Stomach (tissue), 9 donors: ENCODE results near the gene CENPX. TPM values are rescaled to one million over a fixed set of nuclear protein-coding genes. Genes with fewer than 3 reads are reported as not detected.

Experiments used
- DNase-seq, 2 donors: peaks; one replicate each; pipeline versions ENCODE4 v3.0.0 to v3.0.0-alpha.2; 2013 to 2019
- H3K27ac ChIP-seq, 5 donors: fragments of 200-600 bp in 4 of 5; sonication (generic) in 4 of 5; one replicate each; pipeline ENCODE4 v1.5.1; 2013 to 2019; ENCODE audit warnings: mild to moderate bottlenecking in 1 of 5, moderate library complexity in 1 of 5
- H3K27me3 ChIP-seq, 3 donors: fragments of 200-600 bp; sonication (generic); one replicate each; pipeline ENCODE4 v1.5.1; 2017 to 2019; ENCODE audit warnings: mixed run types in 1 of 3
- H3K36me3 ChIP-seq, 4 donors: fragments of 200-600 bp; sonication (generic); 1 replicate in 3 of 4; 2 replicates in 1 of 4; pipeline ENCODE4 v1.5.1; 2016 to 2019
- H3K4me1 ChIP-seq, 4 donors: fragments of 200-600 bp; sonication (generic); one replicate each; pipeline ENCODE4 v1.5.1; 2016 to 2019
- H3K4me3 ChIP-seq, 4 donors: fragments of 200-600 bp; sonication (generic) in 3 of 4; one replicate each; pipeline ENCODE4 v1.5.1; 2016 to 2019; ENCODE audit warnings: mild to moderate bottlenecking in 1 of 4
- H3K9me3 ChIP-seq, 4 donors: fragments of 200-600 bp; sonication (generic); one replicate each; pipeline ENCODE4 v1.5.1; 2016 to 2019
- EP300 ChIP-seq: sonication (generic); formaldehyde crosslinking; IDR thresholded peaks from one replicate; pipeline ENCODE4 v1.6.1; 2017; ENCODE audit warnings: antibody characterized with exemption
- POLR2A ChIP-seq, 4 donors: fragments of 450-650 bp; IDR thresholded peaks; one replicate each; pipeline ENCODE4 v1.6.1; 2016; ENCODE audit warnings: antibody characterized with exemption in 4 of 4, control low read depth in 2 of 4, mild to moderate bottlenecking in 1 of 4, moderate library complexity in 1 of 4
- POLR2AphosphoS5 ChIP-seq, 3 donors: sonication (generic); formaldehyde crosslinking; IDR thresholded peaks; one replicate each; pipeline ENCODE4 v1.6.1; 2016; ENCODE audit warnings: antibody characterized with exemption in 3 of 3
- WGBS, 5 donors: extraction: QIAGEN DNeasy Blood & Tissue Kit in 3 of 5; methylation state at CpG; one replicate each; pipeline versions ENCODE4 v1.1.5 to v1.1.7; 2013 to 2018; 5-methylcytosine and 5-hydroxymethylcytosine counted together
- intact Hi-C: fragments of 100-400 bp; cut with DNase I; formaldehyde crosslinking; loops from one replicate; pipeline ENCODE4 v1.15.1; 2023; ENCODE audit warnings: low total_unique reads
- polyA plus RNA-seq, 3 donors: library from polyadenylated mRNA; stranded (reverse); fragments of 200-250 nt; gene quantifications; one replicate each; pipeline ENCODE4 v1.2.3, GENCODE V29; 2013
- total RNA-seq, 5 donors: library from RNA; depleted of rRNA; stranded (reverse); fragments of >200 nt; gene quantifications; one replicate each; pipeline versions ENCODE4 v1.1.0 to v1.2.3, GENCODE V29; 2014 to 2016
- TF ChIP-seq, protein P1 (sequence below), 7 experiments: fragments of 450-650 bp in 4 of 7; fragments of 200-600 bp in 3 of 7; sonication (generic) in 3 of 7; IDR thresholded peaks; one replicate each; pipeline ENCODE4 v1.5.1; 2016 to 2019; ENCODE audit warnings: antibody characterized with exemption in 7 of 7, control low read depth in 2 of 7, mild to moderate bottlenecking in 1 of 7
- donor health status: healthy with polysubstance abuse.
- donor health status: Bipolar disorder and iron deficiency.
- donor health status: healthy.

The CENPX gene
- total and polyA plus RNA-seq, 8 donors: 22.0 to 231 (median 151) TPM

DNA sequence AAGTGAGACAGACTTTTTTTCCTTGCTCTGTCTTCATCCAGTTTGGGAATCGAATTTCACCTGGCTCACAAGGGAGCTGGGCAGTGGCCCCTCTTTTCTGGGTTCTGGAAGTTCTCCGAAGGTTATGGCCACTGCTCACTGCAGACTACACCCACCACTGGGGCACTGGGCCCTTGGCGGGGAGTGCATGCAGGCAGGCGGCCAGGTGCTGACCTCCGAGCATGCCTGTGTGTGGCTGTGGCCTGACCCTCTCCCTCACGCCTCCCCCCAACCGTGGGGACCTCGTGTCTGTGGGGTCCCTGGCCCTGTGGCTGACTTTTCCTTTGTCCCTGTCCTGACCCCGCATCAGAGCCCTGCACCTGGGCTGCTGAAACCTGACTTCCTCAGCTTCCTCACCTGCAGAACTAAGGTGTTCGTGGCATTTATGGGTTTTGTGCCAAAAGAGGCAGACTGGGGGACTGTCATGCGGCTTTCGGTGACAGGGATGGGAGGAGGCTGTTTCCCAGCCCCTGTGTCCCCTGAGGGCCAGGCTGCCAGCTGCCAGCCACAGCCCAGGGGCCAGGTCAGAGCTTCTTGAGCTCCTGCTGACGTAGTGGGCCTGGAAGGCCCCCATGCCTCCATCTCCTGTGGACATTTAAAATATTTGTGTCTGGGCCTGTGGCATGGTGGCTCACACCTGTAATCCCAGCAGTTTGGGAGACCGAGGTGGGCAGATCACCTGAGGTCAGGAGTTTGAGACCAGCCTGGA is 23.8 kb downstream of the CENPX start:
- Histone ChIP-seq H3K4me1 (peaks cover 7 to 39% (median 37%) of the 10 kb centered on the region in 4 donors), H3K36me3 (peaks cover 0 to 42% (median 19%) of the 10 kb centered on the region in 4 donors), H3K27me3 (no peaks in the 10 kb centered on the region), H3K4me3 (no peak overlapping the region), H3K27ac (peak overlapping the region in 1 of 5 donors; percentile 14), H3K9me3 (no peaks in the 10 kb centered on the region)
- no peak for DNase-seq
- intact Hi-C loops: no loop called here
- WGBS, 5 donors: 82 to 88% (median 85%) methylated on average over 13 to 14 of the region's 14 CpGs
- TF ChIP-seq POLR2A (IDR thresholded peaks at IDR 0.05): no peak
- TF ChIP-seq POLR2AphosphoS5 (IDR thresholded peaks at IDR 0.05): no peak
- TF ChIP-seq, protein P1, sequence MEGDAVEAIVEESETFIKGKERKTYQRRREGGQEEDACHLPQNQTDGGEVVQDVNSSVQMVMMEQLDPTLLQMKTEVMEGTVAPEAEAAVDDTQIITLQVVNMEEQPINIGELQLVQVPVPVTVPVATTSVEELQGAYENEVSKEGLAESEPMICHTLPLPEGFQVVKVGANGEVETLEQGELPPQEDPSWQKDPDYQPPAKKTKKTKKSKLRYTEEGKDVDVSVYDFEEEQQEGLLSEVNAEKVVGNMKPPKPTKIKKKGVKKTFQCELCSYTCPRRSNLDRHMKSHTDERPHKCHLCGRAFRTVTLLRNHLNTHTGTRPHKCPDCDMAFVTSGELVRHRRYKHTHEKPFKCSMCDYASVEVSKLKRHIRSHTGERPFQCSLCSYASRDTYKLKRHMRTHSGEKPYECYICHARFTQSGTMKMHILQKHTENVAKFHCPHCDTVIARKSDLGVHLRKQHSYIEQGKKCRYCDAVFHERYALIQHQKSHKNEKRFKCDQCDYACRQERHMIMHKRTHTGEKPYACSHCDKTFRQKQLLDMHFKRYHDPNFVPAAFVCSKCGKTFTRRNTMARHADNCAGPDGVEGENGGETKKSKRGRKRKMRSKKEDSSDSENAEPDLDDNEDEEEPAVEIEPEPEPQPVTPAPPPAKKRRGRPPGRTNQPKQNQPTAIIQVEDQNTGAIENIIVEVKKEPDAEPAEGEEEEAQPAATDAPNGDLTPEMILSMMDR (IDR thresholded peaks at IDR 0.05): no peak
- TF ChIP-seq EP300: no peak

GRCh38 chr17:81998212-81998611 is 24.5 kb downstream of the CENPX start:
- Histone ChIP-seq H3K4me1 (peaks cover 1 to 40% (median 36%) of the 10 kb centered on the region in 4 donors), H3K27me3 (no peaks in the 10 kb centered on the region), H3K9me3 (no peaks in the 10 kb centered on the region), H3K36me3 (peaks cover 0 to 47% (median 19%) of the 10 kb centered on the region in 4 donors), H3K27ac (no peak overlapping the region), H3K4me3 (no peak overlapping the region)
- no peak for DNase-seq
- 83 to 92% (median 87%) methylated on average over 7 of the region's 7 CpGs for WGBS, 5 donors
- TF ChIP-seq EP300 (no peak), POLR2A (IDR thresholded peaks at IDR 0.05) (no peak), POLR2AphosphoS5 (IDR thresholded peaks at IDR 0.05) (no peak)
- TF ChIP-seq, protein P1 (IDR thresholded peaks at IDR 0.05): no peak
- intact Hi-C loops: no loop called here

GRCh38 chr17:81996757-81997441 is 25.8 kb downstream of the CENPX start:
- 94 to 96% (median 95%) methylated on average over 30 of the region's 30 CpGs for WGBS, 5 donors
- no peak for DNase-seq
- Histone ChIP-seq H3K9me3 (no peaks in the 10 kb centered on the region), H3K4me1 (peaks cover 9 to 51% (median 45%) of the 10 kb centered on the region in 4 donors), H3K4me3 (no peak overlapping the region), H3K27me3 (no peaks in the 10 kb centered on the region), H3K36me3 (peaks cover 0 to 47% (median 19%) of the 10 kb centered on the region in 4 donors), H3K27ac (no peak overlapping the region)
- TF ChIP-seq, protein P1 (IDR thresholded peaks at IDR 0.05): no peak
- TF ChIP-seq POLR2AphosphoS5 (IDR thresholded peaks at IDR 0.05) (no peak), POLR2A (IDR thresholded peaks at IDR 0.05) (no peak), EP300 (no peak)
- intact Hi-C loops: no loop called here

DNA sequence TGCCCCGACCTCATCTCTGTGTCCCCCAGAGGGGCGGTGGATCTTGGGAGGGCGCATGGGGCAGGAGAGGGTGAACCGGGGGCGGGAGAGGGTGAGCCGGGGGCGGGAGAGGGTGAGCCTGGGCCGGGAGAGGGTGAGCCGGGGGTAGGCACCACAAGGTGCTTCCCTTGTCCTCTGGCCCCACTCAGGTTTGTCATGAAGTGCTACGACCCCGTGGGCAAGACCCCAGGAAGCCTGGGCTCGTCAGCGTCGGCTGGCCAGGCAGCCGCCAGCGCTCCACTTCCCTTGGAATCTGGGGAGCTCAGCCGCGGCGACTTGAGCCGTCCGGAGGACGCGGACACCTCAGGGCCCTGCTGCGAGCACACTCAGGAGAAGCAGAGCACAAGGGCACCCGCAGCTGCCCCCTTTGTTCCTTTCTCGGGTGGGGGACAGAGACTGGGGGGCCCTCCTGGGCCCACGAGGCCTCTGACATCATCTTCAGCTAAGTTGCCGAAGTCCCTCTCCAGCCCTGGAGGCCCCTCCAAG is 26.4 kb downstream of the CENPX start:
- intact Hi-C loops: no loop called here
- no peaks in the 10 kb centered on the region for H3K9me3 ChIP-seq
- H3K27ac ChIP-seq: no peak overlapping the region
- WGBS, 5 donors: 90 to 94% (median 93%) methylated on average over 26 to 28 of the region's 28 CpGs
- H3K4me1 ChIP-seq: peaks cover 15 to 57% (median 51%) of the 10 kb centered on the region in 4 donors
- no peak for DNase-seq
- H3K27me3 ChIP-seq: no peaks in the 10 kb centered on the region
- TF ChIP-seq POLR2AphosphoS5 (IDR thresholded peaks at IDR 0.05) (no peak), POLR2A (IDR thresholded peaks at IDR 0.05) (no peak), EP300 (no peak)
- TF ChIP-seq, protein P1 (IDR thresholded peaks at IDR 0.05): no peak
- H3K4me3 ChIP-seq: no peak overlapping the region
- peaks cover 0 to 47% (median 19%) of the 10 kb centered on the region in 4 donors for H3K36me3 ChIP-seq
